HG03103 (cell line): ENCODE data around the gene ZNF567.
"Not testable (repeated sequence)": the region's sequence is repeated elsewhere in the genome, so short reads cannot be mapped to it uniquely, and the experiment has no call there.

Source experiments
- ATAC-seq: cut with Tn5 transposase; IDR thresholded peaks from one replicate; pipeline ENCODE4 v1.9.1; 2021; ENCODE audit warnings: low read depth; ENCODE audit not compliant: unreplicated experiment

The ZNF567 gene

GRCh38 chr19:36749613-36750012 lies 62.2 kb downstream of the ZNF567 start:
- ATAC-seq = not testable (repeated sequence)

DNA sequence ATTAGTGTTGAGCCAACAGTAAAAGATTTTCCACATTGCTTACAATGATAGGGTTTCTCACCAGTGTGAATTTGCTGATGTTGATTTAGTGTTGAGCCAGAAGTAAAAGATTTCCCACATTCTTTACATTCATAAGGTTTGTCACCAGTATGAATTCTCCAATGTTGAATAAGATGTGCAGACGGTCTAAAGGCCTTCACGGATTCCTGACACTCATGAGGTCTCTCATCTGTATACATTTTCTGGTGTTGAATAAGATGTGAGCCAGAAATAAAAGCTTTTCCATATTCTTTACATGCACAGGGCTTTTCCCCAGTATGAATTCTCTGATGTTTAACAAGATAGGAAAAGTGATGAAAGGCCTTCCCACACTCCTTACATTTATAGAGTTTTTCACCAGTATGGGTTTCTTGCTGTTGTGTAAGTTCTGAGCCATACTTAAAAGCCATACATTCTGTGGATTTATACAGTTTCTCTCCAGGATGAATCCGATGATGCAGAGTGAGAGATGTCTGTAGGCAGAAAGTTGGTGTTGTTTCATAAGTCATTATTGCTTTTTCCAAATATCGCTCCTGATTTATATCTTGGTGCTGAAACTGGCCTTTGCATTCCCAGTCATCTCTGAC lies 62.8 kb downstream of the ZNF567 start:
- ATAC-seq = no peak
